NB4 (cell line): ENCODE data around the gene TAAR9.

Experiments
- CTCF ChIP-seq: IDR thresholded peaks from one replicate; pipeline ENCODE4 v1.5.1; 2012; ENCODE audit warnings: low read depth, low read length
- MAX ChIP-seq: IDR thresholded peaks from 2 replicates; pipeline ENCODE4 v1.6.1; 2011; ENCODE audit warnings: low read depth, low read length
- MYC ChIP-seq: IDR thresholded peaks from 2 replicates; pipeline ENCODE4 v1.6.1; 2011; ENCODE audit warnings: low read depth, low read length
- POLR2A ChIP-seq: IDR thresholded peaks from 2 replicates; pipeline ENCODE4 v1.6.1; 2011; ENCODE audit warnings: mild to moderate bottlenecking; ENCODE audit not compliant: insufficient read length; ENCODE audit errors: extremely low read depth

- TF ChIP-seq CTCF, result no peak
- no peak for TF ChIP-seq POLR2A
- no peak for TF ChIP-seq MYC
- no peak for TF ChIP-seq MAX
Observed at GRCh38 chr6:132566404-132566803, 28.3 kb downstream of the TAAR9 start.
